Measurements from ENCODE around the gene NLE1. TPM values are rescaled to one million over a fixed set of nuclear protein-coding genes. Genes with fewer than 3 reads are reported as not detected.

The NLE1 gene
- polyA plus RNA-seq, 2 of the 4 experiments (the other 2 are of a cell fraction), result 19.3 to 29.7 TPM

- TF ChIP-seq JUN (IDR thresholded peaks at IDR 0.05), result no peak
- no peak for TF ChIP-seq ELK1 (IDR thresholded peaks at IDR 0.05; ENCODE audit: low read depth, low read length)
- TF ChIP-seq REST (IDR thresholded peaks at IDR 0.05), result no peak
- no peak for TF ChIP-seq RFX5 (IDR thresholded peaks at IDR 0.05)
- TF ChIP-seq CBX8 (IDR thresholded peaks at IDR 0.05), result no peak
- no peak for TF ChIP-seq EHMT2 (IDR thresholded peaks at IDR 0.05; ENCODE audit: low read depth)
- TF ChIP-seq RCOR1 (IDR thresholded peaks at IDR 0.05; ENCODE audit: low read depth, low read length), result no peak
- TF ChIP-seq KDM1A (IDR thresholded peaks at IDR 0.05; ENCODE audit: low read depth), result no peak
- TF ChIP-seq MAZ (IDR thresholded peaks at IDR 0.05; ENCODE audit: borderline replicate concordance, low read depth, low read length), result no peak
- TF ChIP-seq CEBPB (IDR thresholded peaks at IDR 0.05), result no peak
- H3K4me3 ChIP-seq, result no peak overlapping the region
- FAIRE-seq (no peak), ATAC-seq (no peak), DNase-seq (ENCODE audit: low read depth in 1 of 2, low spot score in 1 of 2) (no peak)
- peaks cover under 1% of the 10 kb centered on the region; the same call in 1 of the 3 replicates for H3K4me1 ChIP-seq
- no peak overlapping the region for H3K27ac ChIP-seq
- ChIA-PET CTCF (interaction anchor here (0.5 to 1.2 kb wide), 2 partner anchors 19 to 691 kb away, joined by 3 to 4 read pairs; no protein-coding TSS in a partner anchor), POLR2A (no interaction called here)
- H3K9me3 ChIP-seq, result no peaks in the 10 kb centered on the region
- WGBS (ENCODE audit: missing lambda C conversion rate), result 88% methylated on average over 6 of the region's 6 CpGs
- no peak overlapping the region for H3K4me2 ChIP-seq
Observed at GRCh38 chr17:35135322-35135721, 6.8 kb downstream of the NLE1 start.

GRCh38 chr17:35132816-35133550, 9.1 kb downstream of the NLE1 start:
- H3K4me3 ChIP-seq, result no peak overlapping the region
- no peak for ATAC-seq
- 95% methylated on average over 22 of the region's 22 CpGs for WGBS (ENCODE audit: missing lambda C conversion rate)
- ChIA-PET POLR2A (no interaction called here), CTCF (interaction anchor here (0.5 to 7.1 kb wide), 4 partner anchors 9 to 430 kb away, joined by 3 to 69 read pairs (median 4); partner anchors contain the start of gene RAD51D)
- TF ChIP-seq JUN (IDR thresholded peaks at IDR 0.05) (no peak), RNF2 (IDR thresholded peaks at IDR 0.05; ENCODE audit: borderline replicate concordance, low read depth) (no peak), FOXS1 (CRISPR knock-in tag; IDR thresholded peaks at IDR 0.05) (no peak), MAX (IDR thresholded peaks at IDR 0.05) (no peak), NFE2L2 (conservative IDR thresholded peaks at IDR 0.05; ENCODE audit: low read length) (no peak), ZSCAN20 (CRISPR knock-in tag; IDR thresholded peaks at IDR 0.05) (no peak), RFX5 (IDR thresholded peaks at IDR 0.05) (no peak), CTCF (IDR thresholded peaks at IDR 0.05) (no peak), FOSL2 (IDR thresholded peaks at IDR 0.05) (no peak), FOSL2 (CRISPR knock-in tag; IDR thresholded peaks at IDR 0.05) (no peak), E2F6 (IDR thresholded peaks at IDR 0.05; ENCODE audit: borderline replicate concordance, low read depth) (no peak), ZC3H11A (IDR thresholded peaks at IDR 0.05) (no peak)
- H3K4me1 ChIP-seq, result no peaks in the 10 kb centered on the region
- no peaks in the 10 kb centered on the region for H3K9me3 ChIP-seq
- H3K27ac ChIP-seq, result no peak overlapping the region
- H3K4me2 ChIP-seq, result no peak overlapping the region
- DNase-seq (ENCODE audit: low read depth in 1 of 2, low spot score in 1 of 2), result no peak
- no peak for FAIRE-seq
